Epithelial cell of proximal tubule (primary cell): ENCODE measurements around the gene ZFHX3. TPM values are rescaled to one million over a fixed set of nuclear protein-coding genes. Genes with fewer than 3 reads are reported as not detected.

Source experiments
- DNase-seq: peaks from one replicate; pipeline ENCODE4 v3.0.0-alpha.2; 2011; ENCODE audit warnings: low read depth
- H3K4me3 ChIP-seq: 2 replicates; pipeline ENCODE4 v1.5.1; 2011; ENCODE audit warnings: low read depth, mild to moderate bottlenecking, low read length
- CTCF ChIP-seq: conservative IDR thresholded peaks from 2 replicates; pipeline ENCODE4 v1.5.1; 2012; ENCODE audit warnings: low read depth, mild to moderate bottlenecking, low read length
- total RNA-seq: library from RNA; depleted of rRNA; stranded (reverse); fragments of >200 nt; gene quantifications from 2 replicates; pipeline ENCODE4 v1.2.3, GENCODE V29; 2015

The ZFHX3 gene
- total RNA-seq, 1 donor from 2014 or later = 9.6 TPM

- DNase-seq = no peak
- TF ChIP-seq CTCF = no peak
- no peak overlapping the region for H3K4me3 ChIP-seq
Observed at GRCh38 chr16:72974142-72974769, 73.7 kb downstream of the ZFHX3 start.

GRCh38 chr16:72972878-72973571, 74.9 kb downstream of the ZFHX3 start:
- no peak overlapping the region for H3K4me3 ChIP-seq
- no peak for TF ChIP-seq CTCF
- no peak for DNase-seq

GRCh38 chr16:72971370-72971769, 76.6 kb downstream of the ZFHX3 start:
- TF ChIP-seq CTCF = no peak
- no peak for DNase-seq
- no peak overlapping the region for H3K4me3 ChIP-seq

GRCh38 chr16:72970656-72971055, 77.3 kb downstream of the ZFHX3 start:
- no peak for DNase-seq
- H3K4me3 ChIP-seq = no peak overlapping the region
- no peak for TF ChIP-seq CTCF

- TF ChIP-seq CTCF = no peak
- H3K4me3 ChIP-seq = no peak overlapping the region
- no peak for DNase-seq
Observed at GRCh38 chr16:72969812-72970211, 78.1 kb downstream of the ZFHX3 start.

- TF ChIP-seq CTCF = no peak
- no peak overlapping the region for H3K4me3 ChIP-seq
- no peak for DNase-seq
Observed at GRCh38 chr16:72969146-72969545, 78.8 kb downstream of the ZFHX3 start.

GRCh38 chr16:72967941-72968340, 80.0 kb downstream of the ZFHX3 start:
- DNase-seq = no peak
- TF ChIP-seq CTCF = no peak
- no peak overlapping the region for H3K4me3 ChIP-seq
